Dermis microvascular lymphatic vessel endothelial cell (primary cell): ENCODE results near the gene MYO5A. TPM values are rescaled to one million over a fixed set of nuclear protein-coding genes. Genes with fewer than 3 reads are reported as not detected.
"Not testable (repeated sequence)": the region's sequence is repeated elsewhere in the genome, so short reads cannot be mapped to it uniquely, and the experiment has no call there.

Experiments
- DNase-seq, 2 donors: peaks; one replicate each; pipeline versions ENCODE4 v3.0.0 to v3.0.0-alpha.2; 2010; ENCODE audit warnings: low read depth in 2 of 2
- total RNA-seq: library from RNA; depleted of rRNA; stranded (reverse); fragments of >200 nt; gene quantifications from 2 replicates; pipeline ENCODE4 v1.2.1, GENCODE V29; 2014

Gene MYO5A
- total RNA-seq, 1 donor from 2014 or later = 50.1 TPM

DNA sequence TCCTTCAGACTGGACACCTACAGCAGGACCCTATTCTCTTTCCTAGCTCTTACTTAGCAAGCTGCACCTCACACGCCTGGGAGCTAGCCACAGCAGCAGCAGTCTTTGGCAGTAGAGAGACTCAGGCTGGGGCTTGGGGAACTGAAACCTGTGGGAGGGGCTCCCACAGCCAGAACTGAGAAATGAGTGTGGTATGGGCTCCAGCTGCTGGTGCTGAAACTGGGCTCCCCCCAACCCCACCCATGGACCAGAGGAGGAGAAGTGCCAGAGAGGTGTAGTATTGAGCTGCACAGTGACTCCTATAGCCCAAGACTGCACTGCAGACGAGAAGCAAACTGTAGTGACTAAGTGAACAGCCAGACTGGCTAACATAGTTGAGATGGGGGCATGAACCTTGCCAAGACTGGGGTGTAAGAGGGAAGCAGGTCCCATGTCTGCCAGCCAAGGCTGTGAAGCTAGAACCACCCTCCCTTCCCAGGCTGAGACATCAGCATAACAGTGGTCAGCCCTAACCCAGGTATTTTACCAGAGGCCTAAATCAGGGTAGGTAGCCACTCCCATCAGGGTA lies 62.5 kb downstream of the MYO5A start:
- no peak for DNase-seq

DNA sequence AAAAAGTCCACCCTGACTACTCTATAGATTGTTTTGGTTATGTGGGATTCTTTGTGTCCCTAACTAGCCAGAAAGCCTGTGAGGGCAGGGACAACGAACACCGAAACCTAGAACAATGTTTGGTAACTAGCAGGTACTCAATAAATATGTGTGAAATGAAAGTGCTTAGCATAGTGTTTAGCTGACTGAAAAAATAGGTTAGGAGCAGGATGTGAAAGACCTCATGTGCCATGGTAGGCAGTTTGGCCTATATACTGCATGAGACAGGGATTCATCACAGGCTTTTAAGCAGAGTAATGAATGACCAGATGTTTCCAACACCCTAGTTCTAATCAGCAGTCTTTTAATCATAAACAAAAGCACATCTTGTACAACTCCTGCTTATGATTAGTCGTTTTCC lies 64.2 kb downstream of the MYO5A start:
- DNase-seq = peak in 1 of 2 donors; percentile 25

DNA sequence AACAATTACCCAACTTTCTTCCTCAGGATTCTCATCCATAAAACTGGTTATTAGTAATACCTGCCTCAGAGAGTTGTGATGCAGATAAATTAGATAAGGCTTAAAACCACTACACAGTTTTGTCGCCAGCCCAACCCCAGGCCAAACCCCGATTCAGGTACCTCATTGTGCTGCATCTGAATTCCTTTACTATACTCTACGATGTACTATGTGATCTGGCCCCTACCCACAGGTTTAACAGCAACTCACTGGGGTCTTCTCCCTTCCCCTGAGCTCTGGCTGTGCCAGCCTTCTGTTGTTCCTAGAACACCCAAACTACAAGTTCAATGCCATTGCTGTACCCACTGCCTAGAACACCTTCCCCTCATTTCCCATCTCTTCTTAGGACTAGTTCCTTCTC lies 64.6 kb downstream of the MYO5A start:
- no peak for DNase-seq

DNA sequence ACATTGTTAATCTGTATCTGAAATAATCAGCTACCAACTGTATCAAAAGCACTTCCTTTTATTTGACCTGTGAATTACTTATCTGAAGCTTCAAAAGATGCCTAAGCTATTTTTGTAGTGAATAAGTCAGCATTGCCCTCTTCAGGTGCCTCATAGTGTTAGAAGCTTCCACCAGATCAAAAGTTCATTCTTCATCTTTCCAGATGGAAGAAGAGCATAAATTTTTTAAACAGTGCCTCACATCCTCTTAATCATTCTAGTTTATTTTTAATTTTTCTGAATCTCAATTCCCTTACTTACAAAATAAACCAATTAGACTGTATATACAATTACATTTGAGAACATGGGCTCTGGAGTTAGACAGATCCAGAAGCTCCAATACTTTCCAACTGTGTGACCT lies 65.0 kb downstream of the MYO5A start:
- DNase-seq = peak in 1 of 2 donors; percentile 68

DNA sequence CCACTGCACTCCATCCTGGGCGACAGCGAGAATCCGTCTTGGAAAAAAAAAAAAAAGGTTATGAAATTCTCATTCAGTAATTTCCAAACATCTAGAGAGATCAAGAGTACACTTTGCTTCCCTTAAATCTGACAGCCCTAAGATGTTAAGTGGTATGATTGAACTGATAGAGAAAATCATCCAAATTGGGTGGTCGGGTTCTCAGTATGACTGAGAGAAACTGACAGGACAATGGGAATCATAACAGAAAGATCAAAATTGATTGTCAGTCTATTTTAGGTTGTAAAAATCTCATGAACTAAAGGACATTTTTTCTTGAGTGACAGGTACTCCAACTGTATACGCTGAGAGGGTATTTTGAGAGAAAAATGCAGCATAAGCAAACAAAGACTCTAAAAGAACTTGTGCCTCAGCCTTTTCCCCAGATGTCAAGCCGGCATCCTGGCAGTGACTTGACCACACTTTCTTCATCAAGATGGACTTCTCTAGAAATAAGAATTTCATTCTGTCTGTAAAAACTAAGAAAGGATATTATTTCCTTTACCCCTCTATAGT lies 65.8 kb downstream of the MYO5A start:
- no peak for DNase-seq

DNA sequence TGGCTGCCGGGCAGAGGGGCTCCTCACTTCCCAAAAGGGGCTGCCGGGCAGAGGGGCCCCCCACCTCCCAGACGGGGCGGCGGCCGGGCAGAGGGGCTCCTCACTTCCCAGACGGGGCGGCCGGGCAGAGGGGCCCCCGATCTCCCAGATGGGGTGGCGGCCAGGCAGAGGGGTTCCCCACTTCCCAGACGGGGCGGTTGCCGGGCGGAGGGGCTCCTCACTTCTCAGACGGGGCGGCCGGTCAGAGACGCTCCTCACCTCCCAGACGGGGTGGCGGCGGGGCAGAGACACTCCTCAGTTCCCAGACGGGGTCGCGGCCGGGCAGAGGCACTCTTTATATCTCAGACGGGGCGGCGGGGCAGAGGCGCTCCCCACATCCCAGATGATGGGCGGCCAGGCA lies 69.0 kb downstream of the MYO5A start:
- DNase-seq = not testable (repeated sequence)

DNA sequence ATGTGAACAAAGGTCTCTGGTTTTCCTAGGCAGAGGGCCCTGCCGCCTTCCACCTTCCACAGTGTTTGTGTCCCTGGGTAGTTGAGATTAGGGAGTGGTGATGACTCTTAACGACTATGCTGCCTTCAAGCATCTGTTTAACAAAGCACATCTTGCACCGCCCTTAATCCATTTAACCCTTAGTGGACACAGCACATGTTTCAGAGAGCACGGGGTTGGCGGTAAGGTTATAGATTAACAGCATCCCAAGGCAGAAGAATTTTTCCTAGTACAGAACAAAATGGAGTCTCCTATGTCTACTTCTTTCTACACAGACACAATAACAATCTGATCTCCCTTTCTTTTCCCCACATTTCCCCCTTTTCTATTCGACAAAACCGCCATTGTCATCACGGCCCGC lies 69.4 kb downstream of the MYO5A start:
- DNase-seq = not testable (repeated sequence)

DNA sequence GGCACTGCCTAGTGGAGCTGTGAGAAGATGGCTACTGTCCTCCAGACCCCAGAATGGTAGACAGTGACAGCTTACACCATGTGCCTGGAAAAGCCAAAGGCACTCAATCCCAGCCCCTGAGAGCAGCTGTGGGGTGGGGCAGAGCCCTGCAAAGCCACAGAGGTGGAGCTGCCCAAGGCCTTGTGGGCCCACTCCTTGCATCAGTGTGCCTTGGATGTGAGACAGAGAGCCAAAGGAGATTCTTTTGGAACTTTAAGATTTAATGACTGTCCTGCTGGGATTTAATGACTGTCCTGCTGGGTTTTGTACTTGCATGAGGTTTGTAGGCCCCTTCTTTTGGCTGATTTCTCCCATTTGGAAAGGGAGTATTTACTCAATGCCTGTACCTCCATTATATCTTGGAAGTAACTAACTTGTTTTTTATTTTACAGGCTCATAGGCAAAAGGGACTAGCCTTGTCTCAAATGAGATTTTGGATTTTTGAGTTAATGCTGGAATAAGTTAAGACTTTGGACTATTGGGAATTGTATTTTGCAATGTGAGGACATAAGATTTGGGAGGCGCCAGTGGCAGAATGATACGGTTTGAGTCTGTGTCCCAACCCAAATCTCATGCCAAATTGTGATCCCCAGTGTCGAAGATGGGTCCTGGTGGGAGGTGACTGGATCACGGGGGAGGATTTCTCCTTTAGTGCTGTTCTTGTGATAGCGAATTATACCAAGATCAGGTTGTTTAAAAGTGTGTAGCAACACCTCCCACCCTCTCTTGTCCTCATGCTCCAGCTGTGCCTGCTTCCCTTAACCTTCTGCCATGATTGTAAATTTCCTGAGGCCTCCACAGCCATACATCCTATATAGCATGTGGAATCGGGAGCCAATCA lies 80.4 kb downstream of the MYO5A start:
- no peak for DNase-seq

DNA sequence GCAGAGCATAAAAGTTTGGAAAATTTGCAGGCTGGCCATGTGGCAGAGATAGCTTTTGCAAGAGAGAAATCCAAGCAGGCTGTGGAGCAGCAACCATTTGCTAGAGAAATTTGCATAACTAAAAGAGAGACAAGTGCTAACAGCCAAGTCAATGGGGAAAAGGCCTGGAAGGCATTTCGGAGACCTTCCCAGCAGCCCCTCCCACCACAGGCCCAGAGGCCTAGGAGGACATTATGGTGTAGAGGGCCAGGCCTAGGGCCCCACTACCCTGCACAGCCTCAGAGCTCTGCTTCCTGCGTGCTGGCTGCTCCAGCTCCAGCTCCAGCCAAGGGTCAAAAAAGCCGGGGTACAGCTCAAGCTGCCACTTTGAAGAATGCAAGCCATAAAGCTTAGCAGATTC lies 82.7 kb downstream of the MYO5A start:
- DNase-seq = no peak

DNA sequence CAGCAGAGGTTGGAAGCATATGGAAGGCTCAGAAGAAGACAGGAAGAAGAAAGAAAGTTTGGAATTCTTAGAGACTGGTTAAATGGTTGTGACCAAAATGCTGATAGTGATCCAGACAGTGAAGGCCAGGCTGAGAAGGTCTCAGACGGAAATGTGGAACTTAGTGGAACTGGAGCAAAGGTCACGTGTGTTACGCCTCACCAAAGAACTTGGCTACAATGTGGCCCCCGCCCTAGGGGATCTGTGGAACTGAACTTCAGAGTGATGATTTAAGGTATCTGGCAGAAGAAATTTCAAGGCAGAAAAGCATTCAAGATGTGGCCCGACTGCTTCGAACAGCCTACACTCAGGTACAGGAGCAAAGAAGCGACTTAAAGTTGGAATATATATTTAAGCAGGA lies 83.1 kb downstream of the MYO5A start:
- DNase-seq = no peak

DNA sequence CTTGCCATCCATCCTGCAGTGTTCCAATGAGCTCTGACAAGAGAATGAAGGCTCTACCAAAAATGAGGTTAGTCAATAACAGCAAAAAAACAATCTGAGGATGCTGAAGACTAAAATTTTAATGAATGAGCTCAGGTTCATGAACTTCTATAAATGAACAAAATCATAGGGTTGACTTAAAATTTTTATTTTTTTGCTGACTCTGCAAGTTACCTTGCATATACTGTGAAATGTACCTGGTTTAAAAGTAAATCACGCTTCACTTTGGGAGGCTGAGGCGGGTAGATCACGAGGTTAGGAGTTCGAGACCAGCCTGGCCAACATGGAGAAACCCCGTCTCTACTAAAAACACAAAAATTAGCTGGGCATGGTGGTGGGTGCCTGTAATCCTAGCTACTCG lies 85.5 kb downstream of the MYO5A start:
- not testable (repeated sequence) for DNase-seq

DNA sequence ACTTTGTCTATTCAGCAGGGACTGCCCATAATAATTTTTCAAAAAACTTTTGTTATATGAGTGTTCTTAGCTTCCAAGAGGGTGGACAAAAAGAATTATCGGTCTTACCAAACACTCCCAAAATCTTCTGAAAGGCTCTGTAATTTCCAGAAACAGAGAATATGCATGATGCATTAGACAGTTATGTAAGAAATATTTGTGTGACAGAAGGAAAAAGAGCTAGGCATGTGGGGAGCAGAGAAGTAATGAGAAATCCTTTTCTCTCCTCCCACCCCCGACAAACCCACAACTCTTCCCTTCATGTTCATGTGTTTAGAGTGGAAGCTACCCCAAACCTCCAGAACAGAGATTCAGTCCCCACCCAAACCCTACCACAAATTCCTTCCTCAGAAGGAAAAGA lies 86.8 kb downstream of the MYO5A start:
- no peak for DNase-seq

DNA sequence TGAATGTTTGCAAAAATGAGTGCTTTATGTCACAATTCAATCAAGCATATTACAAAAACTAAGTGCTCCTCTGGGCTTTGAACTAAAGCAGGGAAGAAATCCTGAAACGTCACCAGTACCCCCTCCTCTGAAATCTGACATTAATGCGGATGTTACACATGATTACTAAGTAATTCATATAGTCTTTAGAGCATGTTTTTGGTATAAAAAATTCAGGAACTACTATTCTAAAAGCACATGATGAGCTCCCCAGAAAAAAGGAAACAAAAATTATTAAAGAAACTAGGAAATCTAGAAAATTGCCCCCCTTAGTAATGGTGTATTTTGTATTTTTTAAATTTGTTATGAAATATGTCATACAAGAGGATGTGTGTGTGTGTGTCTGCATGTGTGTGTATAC lies 87.7 kb downstream of the MYO5A start:
- DNase-seq = no peak

DNA sequence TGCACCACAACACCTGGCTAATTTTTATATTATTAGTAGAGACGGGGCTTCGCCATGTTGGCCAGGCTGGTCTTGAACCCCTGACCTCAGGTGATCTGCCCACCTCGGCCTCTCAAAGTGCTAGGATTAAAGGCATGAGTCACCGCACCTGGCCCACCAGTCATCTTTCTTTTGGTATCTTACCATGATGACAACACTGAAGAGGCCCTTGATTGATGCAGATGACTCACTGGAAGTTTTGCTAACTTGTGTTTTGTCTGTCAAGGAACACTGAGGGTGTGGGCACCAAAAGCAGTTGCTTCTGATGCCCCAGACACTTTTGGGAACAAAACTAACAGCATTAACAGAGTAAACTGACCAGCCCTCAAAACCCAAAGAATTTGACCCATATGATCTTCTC lies 88.3 kb downstream of the MYO5A start:
- peak in 1 of 2 donors; percentile 31 for DNase-seq

DNA sequence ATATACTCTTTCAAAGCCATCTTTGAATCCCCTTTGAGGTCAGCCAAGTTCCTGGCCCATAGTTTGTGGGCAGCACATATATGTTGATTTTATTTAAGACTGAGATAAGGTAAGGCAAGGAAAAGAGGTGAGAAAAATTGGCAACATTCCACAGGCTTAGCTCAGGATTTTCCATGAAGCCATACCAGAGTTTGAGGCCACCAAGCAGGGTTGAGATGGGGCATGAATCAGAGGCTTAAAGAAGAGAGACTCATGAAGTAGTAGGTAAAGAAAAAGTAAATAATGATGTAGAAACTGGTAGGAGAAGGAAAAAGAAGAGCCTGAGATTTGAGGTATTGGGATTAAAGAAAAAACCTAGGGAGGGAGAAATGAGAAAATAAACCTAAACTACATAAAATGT lies 89.2 kb downstream of the MYO5A start:
- no peak for DNase-seq

DNA sequence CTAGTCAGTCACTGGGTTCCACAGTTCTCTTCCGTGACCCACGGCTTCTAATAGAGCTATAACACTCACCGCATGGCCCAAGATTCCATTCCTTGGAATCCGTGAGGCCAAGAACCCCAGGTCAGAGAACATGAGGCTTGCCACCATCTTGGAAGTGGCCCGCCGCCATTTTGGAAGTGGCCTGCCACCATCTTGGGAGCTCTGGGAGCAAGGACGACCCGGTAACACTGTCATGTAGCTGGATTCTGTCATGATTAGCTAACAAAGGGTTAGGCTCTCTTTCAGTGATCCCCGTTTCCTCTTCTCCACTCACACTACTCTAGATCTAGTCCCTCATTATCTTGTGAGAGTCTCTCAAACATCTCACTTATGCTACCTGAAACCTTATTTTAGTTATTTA lies 89.6 kb downstream of the MYO5A start:
- not testable (repeated sequence) for DNase-seq

DNA sequence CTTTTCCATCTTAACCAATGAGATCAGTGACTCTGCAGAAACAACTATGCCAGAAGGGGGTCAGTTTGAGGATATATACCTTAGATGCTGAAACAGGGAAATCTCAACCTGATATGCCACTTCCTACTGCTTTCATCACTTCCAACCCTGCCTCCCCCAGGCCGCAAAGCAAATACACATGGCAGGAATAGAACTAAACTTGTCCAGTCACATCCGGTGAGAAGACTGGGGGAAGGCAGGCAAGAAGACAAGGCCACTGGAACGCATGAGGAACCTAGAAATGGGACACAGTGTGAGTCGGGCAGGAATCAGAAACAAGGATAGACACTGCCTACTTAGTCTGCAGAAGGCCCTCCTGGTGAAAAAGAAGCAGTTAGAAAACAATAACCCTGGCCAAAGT lies 90.6 kb downstream of the MYO5A start:
- DNase-seq = peak in 1 of 2 donors; percentile 27

DNA sequence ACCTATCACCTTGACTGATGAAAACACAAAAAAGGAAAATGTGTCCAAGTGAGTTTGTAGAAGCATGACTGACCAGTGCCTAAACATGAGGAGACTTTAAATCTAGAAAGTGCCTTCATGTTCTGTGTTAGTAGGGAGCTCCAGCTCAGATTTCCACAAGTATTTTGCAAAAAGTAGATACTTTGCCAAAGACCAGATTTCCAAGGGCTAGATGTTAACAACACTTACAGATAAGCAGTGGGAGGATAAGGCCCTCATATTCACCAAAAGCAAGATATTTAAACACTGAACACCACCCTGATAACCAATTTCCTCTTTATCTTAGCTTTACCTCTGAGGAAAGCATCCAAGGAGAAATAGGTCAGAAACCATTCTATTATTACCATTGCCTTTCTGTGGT lies 91.0 kb downstream of the MYO5A start:
- DNase-seq = no peak

DNA sequence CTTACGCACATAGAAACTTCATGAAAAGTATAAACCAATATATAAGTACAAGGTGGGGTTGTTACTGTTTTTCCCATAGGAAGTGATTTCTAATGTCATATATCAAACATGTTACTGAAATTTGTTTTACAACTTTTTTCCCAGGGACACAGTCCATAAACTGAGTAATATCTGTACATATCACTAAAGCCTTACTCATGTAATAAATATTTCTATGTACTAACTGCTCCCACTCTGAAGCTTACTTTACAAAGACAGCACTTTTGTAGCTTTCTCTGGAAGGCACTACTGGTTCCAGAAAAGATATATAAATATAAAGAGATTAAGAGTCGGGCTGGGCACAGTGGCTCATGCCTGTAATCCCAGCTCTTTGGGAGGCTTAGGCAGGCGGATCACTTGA lies 91.7 kb downstream of the MYO5A start:
- no peak for DNase-seq

DNA sequence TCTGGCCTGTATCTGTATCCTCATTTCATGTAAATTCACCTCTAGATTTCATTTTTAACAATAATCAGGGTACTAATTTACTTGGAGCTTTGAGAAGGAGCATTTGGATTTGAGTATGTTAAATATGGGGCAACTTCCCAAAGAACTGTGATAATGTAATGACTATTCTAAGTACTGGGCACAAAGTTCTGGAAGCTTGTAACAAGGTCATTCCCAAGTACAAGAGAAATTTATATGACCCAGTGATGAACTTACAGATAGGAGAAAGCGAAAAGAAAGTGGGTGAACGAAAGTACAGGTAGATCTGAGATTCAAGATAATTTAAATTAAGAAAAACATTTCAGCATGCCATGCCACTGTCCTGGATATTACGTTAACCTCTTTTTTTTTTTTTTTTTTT lies 93.8 kb downstream of the MYO5A start:
- no peak for DNase-seq

DNA sequence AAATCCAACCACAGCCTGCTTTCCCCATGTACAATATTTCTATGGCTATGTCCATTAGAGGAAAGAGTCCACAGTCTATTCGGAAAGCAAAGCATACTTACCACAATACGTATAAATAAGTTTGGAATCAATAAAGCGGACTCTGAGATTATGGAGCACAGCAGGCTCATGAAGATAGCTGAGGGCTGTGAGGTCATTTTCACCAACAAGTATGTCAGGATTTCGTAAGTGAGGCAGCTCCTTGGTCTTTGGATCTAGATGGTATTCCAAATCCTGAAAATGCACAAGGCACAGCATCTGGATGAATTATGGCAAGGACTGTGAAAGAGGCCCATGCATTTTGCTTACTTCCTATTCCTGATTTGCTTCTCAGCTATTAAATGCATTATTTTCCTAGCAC lies 100.4 kb downstream of the MYO5A start:
- DNase-seq = no peak

DNA sequence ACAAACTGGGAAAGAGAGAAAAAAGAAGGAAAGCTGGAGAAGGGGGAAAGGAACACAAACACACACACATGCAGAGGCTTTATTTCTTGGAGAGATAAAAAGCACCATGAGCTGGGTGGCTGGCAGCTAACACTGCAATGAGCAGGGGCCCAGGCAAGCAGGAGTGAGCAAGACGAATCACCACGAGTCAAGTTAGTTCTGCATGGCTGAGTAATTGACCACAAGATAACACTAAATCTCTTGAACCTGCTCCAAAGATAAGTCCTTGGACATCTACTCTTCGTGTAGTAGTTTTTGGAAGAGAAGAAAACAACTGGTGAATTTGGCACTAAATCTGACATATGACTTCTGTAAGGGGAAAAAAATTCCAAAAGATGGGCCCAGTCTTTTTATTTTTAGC lies 100.9 kb downstream of the MYO5A start:
- DNase-seq = no peak

DNA sequence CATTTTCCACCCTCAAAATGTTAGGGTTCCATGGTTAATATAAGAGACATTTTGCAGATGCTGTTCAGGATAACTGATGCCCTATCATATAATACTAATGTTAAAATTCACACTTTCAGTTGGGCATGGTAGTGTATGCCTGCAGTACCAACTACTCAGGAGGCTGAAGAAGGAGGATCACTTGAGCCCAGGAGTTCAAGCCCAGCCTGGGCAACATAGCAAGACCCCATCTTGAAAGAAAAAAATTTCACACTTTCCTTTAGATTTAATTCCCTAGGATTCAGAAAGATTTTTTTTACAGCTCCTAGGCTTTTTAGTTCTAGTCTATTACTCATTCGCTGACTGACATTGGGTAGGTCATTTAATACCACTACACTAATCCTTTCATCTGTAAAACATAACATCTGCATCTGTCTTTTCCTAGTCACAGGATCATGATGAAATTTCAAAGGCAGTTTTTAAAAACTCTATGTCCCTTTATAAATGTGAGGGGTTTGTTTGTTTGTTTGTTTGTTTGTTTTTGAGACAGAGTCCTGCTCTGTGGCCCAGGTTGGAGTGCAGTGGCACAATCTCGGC lies 103.7 kb downstream of the MYO5A start:
- no peak for DNase-seq
